ENCODE data around the gene TM4SF5. TPM values are rescaled to one million over a fixed set of nuclear protein-coding genes. Genes with fewer than 3 reads are reported as not detected.

TM4SF5 gene
- polyA plus RNA-seq, 1 of the 3 experiments (the other 2 are of a cell fraction) = not detected

GRCh38 chr17:4725646-4726310 is 45.9 kb upstream of the TM4SF5 start (continued):
- no peak for TF ChIP-seq ZBTB33 (IDR thresholded peaks at IDR 0.05; ENCODE audit: borderline replicate concordance, low read depth)
- TF ChIP-seq EZH2phosphoT487 (IDR thresholded peaks at IDR 0.05; ENCODE audit: borderline replicate concordance, low read depth) = no peak

- DNase-seq = no peak
- no peaks in the 10 kb centered on the region for H3K9me3 ChIP-seq
- ChIA-PET CTCF (no interaction called here), POLR2A (no interaction called here)
- no peak for TF ChIP-seq SMC3 (IDR thresholded peaks at IDR 0.05; ENCODE audit: low read depth, low read length)
- no peak for TF ChIP-seq POLR2AphosphoS5 (IDR thresholded peaks at IDR 0.05; ENCODE audit: low read depth, low read length)
- TF ChIP-seq GATA2 (CRISPR knock-in tag; IDR thresholded peaks at IDR 0.05) = no peak
- no peak for TF ChIP-seq GABPA (IDR thresholded peaks at IDR 0.05; ENCODE audit: low read depth)
- TF ChIP-seq RXRA (IDR thresholded peaks at IDR 0.05; ENCODE audit: borderline replicate concordance, low read depth) = no peak
- H3K79me2 ChIP-seq (ENCODE audit: insufficient read depth) = no peaks in the 10 kb centered on the region
- no peaks in the 10 kb centered on the region for H4K20me1 ChIP-seq (ENCODE audit: insufficient read depth)
- no peaks in the 10 kb centered on the region for H3F3A ChIP-seq (replicated peaks; ENCODE audit: insufficient read depth)
- H2AFZ ChIP-seq (ENCODE audit: low read depth) = no peak overlapping the region
- H3K4me1 ChIP-seq (ENCODE audit: control insufficient read depth in 1 of 2, insufficient read depth in 2 of 2, low read depth in 1 of 2, low read length in 1 of 2) = no peaks in the 10 kb centered on the region; a peak in 2 of 4 replicates
- H3K9me2 ChIP-seq = no peaks in the 10 kb centered on the region
- H3K27me3 ChIP-seq (ENCODE audit: insufficient read depth) = no peaks in the 10 kb centered on the region
- no peak overlapping the region for H3K4me3 ChIP-seq (ENCODE audit: low read depth in 2 of 2, low read length in 1 of 2)
- peaks cover 0 to 4% of the 10 kb centered on the region in 2 experiments for H3K36me3 ChIP-seq (replicated peaks in 1 of 2; ENCODE audit: control insufficient read depth in 1 of 2, insufficient read depth in 2 of 2, low read length in 1 of 2)
- 85% methylated on average over 2 of the region's 3 CpGs for WGBS (ENCODE audit: low lambda C conversion rate)
- no peak overlapping the region for H3K4me2 ChIP-seq
- H3K27ac ChIP-seq (ENCODE audit: low read depth in 2 of 2, low read length in 1 of 2) = no peak overlapping the region
- no peak overlapping the region for H3K9ac ChIP-seq
Measured at GRCh38 chr17:4728124-4728523, 43.6 kb upstream of the TM4SF5 start.

- H3K27ac ChIP-seq (ENCODE audit: low read depth in 2 of 2, low read length in 1 of 2) = no peak overlapping the region
Measured at GRCh38 chr17:4733073-4733531, 38.6 kb upstream of the TM4SF5 start.

More at GRCh38 chr17:4733073-4733531, 38.6 kb upstream of the TM4SF5 start:
- peaks cover 0 to 4% of the 10 kb centered on the region in 2 experiments for H3K36me3 ChIP-seq (replicated peaks in 1 of 2; ENCODE audit: control insufficient read depth in 1 of 2, insufficient read depth in 2 of 2, low read length in 1 of 2)
- 91% methylated on average over 6 of the region's 6 CpGs for WGBS (ENCODE audit: low lambda C conversion rate)
- no peaks in the 10 kb centered on the region for H3K79me2 ChIP-seq (ENCODE audit: insufficient read depth)
- CTCF ChIA-PET = interaction anchor here (0.9 to 2.1 kb wide), 5 partner anchors 9 to 156 kb away, joined by 3 to 7 read pairs (median 3); partner anchors contain the start of gene ARRB2
- H3K9ac ChIP-seq = no peak overlapping the region
- no peaks in the 10 kb centered on the region for H3K9me3 ChIP-seq
- no peaks in the 10 kb centered on the region; a peak in 2 of 4 replicates for H3K4me1 ChIP-seq (ENCODE audit: control insufficient read depth in 1 of 2, insufficient read depth in 2 of 2, low read depth in 1 of 2, low read length in 1 of 2)
- no peak overlapping the region for H3K4me3 ChIP-seq (ENCODE audit: low read depth in 2 of 2, low read length in 1 of 2)
- no peak overlapping the region for H2AFZ ChIP-seq (ENCODE audit: low read depth)
- H3K27me3 ChIP-seq (ENCODE audit: insufficient read depth) = peaks cover 2% of the 10 kb centered on the region; the same call in 1 of the 2 replicates
- no peaks in the 10 kb centered on the region for H3K9me2 ChIP-seq
- TF ChIP-seq RCOR1 (IDR thresholded peaks at IDR 0.05; ENCODE audit: low read length) (no peak), GATA2 (CRISPR knock-in tag; IDR thresholded peaks at IDR 0.05) (no peak), CTCF (IDR thresholded peaks at IDR 0.05) (no peak; the same call in 1 of the 2 replicates), NFIC (IDR thresholded peaks at IDR 0.05; ENCODE audit: borderline replicate concordance) (no peak), MAX (IDR thresholded peaks at IDR 0.05; ENCODE audit: low read depth) (no peak), POLR2AphosphoS5 (IDR thresholded peaks at IDR 0.05; ENCODE audit: low read depth, low read length) (no peak), ELF1 (IDR thresholded peaks at IDR 0.05) (no peak), USF1 (IDR thresholded peaks at IDR 0.05; ENCODE audit: borderline replicate concordance, low read depth) (no peak), MXI1 (IDR thresholded peaks at IDR 0.05; ENCODE audit: low read depth, low read length) (no peak), RXRA (IDR thresholded peaks at IDR 0.05; ENCODE audit: borderline replicate concordance, low read depth) (no peak), GABPA (IDR thresholded peaks at IDR 0.05; ENCODE audit: low read depth) (no peak), RFX5 (IDR thresholded peaks at IDR 0.05; ENCODE audit: low read length) (no peak), TAF1 (IDR thresholded peaks at IDR 0.05; ENCODE audit: borderline replicate concordance, low read depth, low read length) (no peak), FOXJ3 (CRISPR knock-in tag; IDR thresholded peaks at IDR 0.05) (no peak), PBX3 (IDR thresholded peaks at IDR 0.05) (no peak), TCF12 (IDR thresholded peaks at IDR 0.05) (no peak), JUND (IDR thresholded peaks at IDR 0.05) (no peak)
- no peaks in the 10 kb centered on the region for H4K20me1 ChIP-seq (ENCODE audit: insufficient read depth)
- H3F3A ChIP-seq (replicated peaks; ENCODE audit: insufficient read depth) = no peaks in the 10 kb centered on the region
- no peak for DNase-seq
- POLR2A ChIA-PET = no interaction called here
- H3K4me2 ChIP-seq = no peak overlapping the region

Measured in SK-N-SH (cell line).